K562 (cell line): ENCODE data around the gene GRB2. TPM values are rescaled to one million over a fixed set of nuclear protein-coding genes. Genes with fewer than 3 reads are reported as not detected.
A peak's percentile ranks its signal among the peaks of the same experiment; 100 is the strongest.

Experiments used
- ADNP ChIP-seq: fragments of 200-800 bp; sonication (Bioruptor generic); IDR thresholded peaks from 2 replicates; pipeline ENCODE4 v1.6.1; 2016; ENCODE audit warnings: missing genetic modification characterization, missing compliant biosample characterization
- ARID1B ChIP-seq: fragments of 450-650 bp; IDR thresholded peaks from 2 replicates; pipeline ENCODE4 v1.6.1; 2016; ENCODE audit warnings: antibody characterized with exemption, mild to moderate bottlenecking, inconsistent platforms
- ARNT ChIP-seq, 2 experiments: fragments of 450-650 bp; IDR thresholded peaks; 2 replicates each; pipeline ENCODE4 v1.6.1; 2016; ENCODE audit warnings: mild to moderate bottlenecking in 1 of 2
- BCOR ChIP-seq: fragments of 450-650 bp; IDR thresholded peaks from 2 replicates; pipeline ENCODE4 v1.6.1; 2016
- CBFA2T2 ChIP-seq: fragments of 450-650 bp; conservative IDR thresholded peaks from 2 replicates; pipeline ENCODE4 v1.6.1; 2017; ENCODE audit warnings: mild to moderate bottlenecking
- LARP7 ChIP-seq: fragments of 450-650 bp; IDR thresholded peaks from 2 replicates; pipeline ENCODE4 v1.6.1; 2016
- MTA2 ChIP-seq: fragments of 450-650 bp; IDR thresholded peaks from 2 replicates; pipeline ENCODE4 v1.6.1; 2016; ENCODE audit warnings: low read depth
- NBN ChIP-seq: fragments of 450-650 bp; IDR thresholded peaks from 2 replicates; pipeline ENCODE4 v1.6.1; 2016; ENCODE audit warnings: low read depth, mild to moderate bottlenecking
- NCOA1 ChIP-seq: fragments of 450-650 bp; IDR thresholded peaks from 2 replicates; pipeline ENCODE4 v1.6.1; 2016; ENCODE audit warnings: low read depth
- PKNOX1 ChIP-seq: fragments of 450-650 bp; IDR thresholded peaks from 2 replicates; pipeline ENCODE4 v1.6.1; 2016
- SMARCC2 ChIP-seq: fragments of 450-650 bp; IDR thresholded peaks from 2 replicates; pipeline ENCODE4 v1.6.1; 2017; ENCODE audit warnings: antibody characterized with exemption, moderate library complexity, mild to moderate bottlenecking, low read depth
- SMARCE1 ChIP-seq: fragments of 450-650 bp; IDR thresholded peaks from 2 replicates; pipeline ENCODE4 v1.7.1; 2016; ENCODE audit warnings: mild to moderate bottlenecking
- ZKSCAN8 ChIP-seq: fragments of 200-800 bp; sonication (Bioruptor generic); IDR thresholded peaks from 2 replicates; pipeline ENCODE4 v1.6.1; 2016; ENCODE audit warnings: missing genetic modification characterization, missing compliant biosample characterization
- ZNF592 ChIP-seq: fragments of 450-650 bp; IDR thresholded peaks from 2 replicates; pipeline ENCODE4 v1.6.1; 2017; ENCODE audit warnings: antibody characterized with exemption, mild to moderate bottlenecking
- polyA plus RNA-seq, 8 experiments: library from polyadenylated mRNA; depleted of rRNA in 4 of 8; stranded (reverse) in 5 of 8; unstranded in 3 of 8; fragments of >200 nt; fragmentation: Nextera tagmentation in 2 of 8; fragmentation: Illumina TruSeq in 1 of 8; extraction: Ambion mirVana in 2 of 8; extraction: Trizol in 1 of 8; gene quantifications; 2 replicates each; pipeline versions ENCODE4 v1.2.1 to v1.2.3, GENCODE V29; 2011 to 2014; ENCODE audit warnings: inconsistent platforms in 1 of 8, missing spikeins in 1 of 8
- total RNA-seq, 7 experiments: library from RNA; depleted of rRNA in 6 of 7; stranded (reverse); fragments of >200 nt in 6 of 7; fragmentation: Illumina TruSeq in 2 of 7; extraction: Trizol in 2 of 7; gene quantifications; 2 replicates each; pipeline versions ENCODE4 v1.2.1 to v1.2.3, GENCODE V29; 2011 to 2021; ENCODE audit warnings: low replicate concordance in 1 of 7
- TF ChIP-seq, protein P1 (sequence below): fragments of 450-650 bp; IDR thresholded peaks from 2 replicates; pipeline ENCODE4 v1.7.1; 2018; ENCODE audit warnings: mild to moderate bottlenecking, low read depth; ENCODE audit not compliant: partially characterized antibody

The GRB2 gene
- total and polyA plus RNA-seq, 9 of the 15 experiments (the other 6 are each of a cell fraction or from before 2014, with no cell fraction given): 57.2 to 136 (median 84.8) TPM

DNA sequence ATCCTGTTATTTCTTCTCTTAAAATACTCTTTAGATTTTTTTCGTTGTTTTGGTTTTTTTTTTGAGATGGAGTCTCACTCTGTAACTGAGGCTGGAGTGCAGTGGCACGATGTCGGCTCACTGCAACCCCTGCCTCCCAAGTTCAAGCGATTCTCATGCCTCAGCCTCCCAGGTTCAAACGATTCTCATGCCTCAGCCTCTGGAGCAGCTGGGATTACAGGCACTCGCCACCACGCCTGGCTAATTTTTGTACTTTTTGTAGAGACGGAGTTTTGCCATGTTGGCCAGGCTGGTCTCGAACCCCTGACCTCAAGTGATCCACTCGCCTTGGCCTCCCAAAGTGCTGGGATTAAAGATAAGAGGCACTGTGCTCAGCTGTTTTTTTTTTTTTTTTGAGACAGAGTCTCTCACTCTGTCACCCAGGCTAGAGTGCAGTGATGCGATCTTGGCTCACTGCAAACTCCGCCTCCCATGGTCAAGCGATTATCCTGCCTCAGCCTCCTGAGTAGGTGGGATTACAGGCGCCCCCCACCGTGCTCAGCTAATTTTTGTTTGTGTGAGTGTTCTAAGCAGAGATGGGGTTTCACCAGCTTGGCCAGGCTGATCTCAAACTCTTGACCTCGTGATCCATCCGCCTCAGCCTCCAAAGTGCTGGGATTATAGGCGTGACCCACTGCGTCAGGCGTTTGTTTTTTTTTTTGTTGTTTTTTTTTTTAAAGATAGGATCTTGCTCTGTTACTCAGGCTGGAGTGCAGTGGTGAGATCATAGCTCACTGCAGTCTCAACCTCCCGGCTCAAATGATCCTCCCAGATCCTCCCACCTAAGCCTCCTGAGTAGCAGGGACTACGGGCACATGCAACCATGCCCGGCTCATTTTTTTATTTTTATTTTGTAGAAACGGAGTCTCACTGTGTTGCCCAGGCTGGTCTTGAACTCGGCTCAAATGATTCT, 37.4 kb downstream of the GRB2 start (continued):
- TF ChIP-seq, protein P1, sequence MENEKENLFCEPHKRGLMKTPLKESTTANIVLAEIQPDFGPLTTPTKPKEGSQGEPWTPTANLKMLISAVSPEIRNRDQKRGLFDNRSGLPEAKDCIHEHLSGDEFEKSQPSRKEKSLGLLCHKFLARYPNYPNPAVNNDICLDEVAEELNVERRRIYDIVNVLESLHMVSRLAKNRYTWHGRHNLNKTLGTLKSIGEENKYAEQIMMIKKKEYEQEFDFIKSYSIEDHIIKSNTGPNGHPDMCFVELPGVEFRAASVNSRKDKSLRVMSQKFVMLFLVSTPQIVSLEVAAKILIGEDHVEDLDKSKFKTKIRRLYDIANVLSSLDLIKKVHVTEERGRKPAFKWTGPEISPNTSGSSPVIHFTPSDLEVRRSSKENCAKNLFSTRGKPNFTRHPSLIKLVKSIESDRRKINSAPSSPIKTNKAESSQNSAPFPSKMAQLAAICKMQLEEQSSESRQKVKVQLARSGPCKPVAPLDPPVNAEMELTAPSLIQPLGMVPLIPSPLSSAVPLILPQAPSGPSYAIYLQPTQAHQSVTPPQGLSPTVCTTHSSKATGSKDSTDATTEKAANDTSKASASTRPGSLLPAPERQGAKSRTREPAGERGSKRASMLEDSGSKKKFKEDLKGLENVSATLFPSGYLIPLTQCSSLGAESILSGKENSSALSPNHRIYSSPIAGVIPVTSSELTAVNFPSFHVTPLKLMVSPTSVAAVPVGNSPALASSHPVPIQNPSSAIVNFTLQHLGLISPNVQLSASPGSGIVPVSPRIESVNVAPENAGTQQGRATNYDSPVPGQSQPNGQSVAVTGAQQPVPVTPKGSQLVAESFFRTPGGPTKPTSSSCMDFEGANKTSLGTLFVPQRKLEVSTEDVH: peak; percentile 19
- TF ChIP-seq NCOA1 (peak; percentile 69; the same call in 1 of the 2 replicates), PKNOX1 (peak; percentile 48), ADNP (peak; percentile 98), MTA2 (peak; percentile 53; the same call in 1 of the 2 replicates), ZKSCAN8 (CRISPR knock-in tag) (peak; percentile 52; the same call in 1 of the 2 replicates), SMARCE1 (peak; percentile 84), LARP7 (0 out of 2 replicates have a peak, but pooled peaks have one; percentile 33), NBN (peak; percentile 65; the same call in 1 of the 2 replicates), ARID1B (peak; percentile 88), SMARCC2 (peak; percentile 46; the same call in 1 of the 2 replicates), ZNF592 (0 out of 2 replicates have a peak, but pooled peaks have one; percentile 19), BCOR (peak; percentile 88), ARNT (IDR thresholded peaks at IDR 0.05) (peak in 1 of 2 experiments; percentile 41; a peak in 1 of 4 replicates), CBFA2T2 (peak; percentile 85)
